Measurements from ENCODE around the gene ANKRD6.

- TF ChIP-seq GATA2 (IDR thresholded peaks at IDR 0.05; ENCODE audit: low read depth, low read length) (no peak), GATA3 (IDR thresholded peaks at IDR 0.05; ENCODE audit: low read depth, low read length) (no peak)
Measured at GRCh38 chr6:89542081-89542857, 109.3 kb downstream of the ANKRD6 start.

Measured in SH-SY5Y (cell line).